CD8-positive, alpha-beta memory T cell (primary cell): ENCODE measurements around the gene CCDC102A. TPM values are rescaled to one million over a fixed set of nuclear protein-coding genes. Genes with fewer than 3 reads are reported as not detected.

ENCODE experiments used
- CTCF ChIA-PET: fragments of 350-600 bp; sonication (Branson Sonifier 250); formaldehyde crosslinking; loops from one replicate; lab custom pipeline; 2021; ENCODE audit warnings: antibody characterized with exemption; lab: Charles Lee
- POLR2A ChIA-PET: fragments of 350-600 bp; sonication (Branson Sonifier 250); formaldehyde crosslinking; loops from one replicate; lab custom pipeline; 2021; ENCODE audit warnings: antibody characterized with exemption; lab: Charles Lee
- DNase-seq, 5 donors: peaks; one replicate each; pipeline versions ENCODE4 v3.0.0 to v3.0.0-alpha.2; 2020 to 2022; ENCODE audit warnings: mixed read lengths in 1 of 5
- H3K27ac ChIP-seq: one replicate; pipeline ENCODE4 v1.7.0; 2013; ENCODE audit warnings: low read depth, mild to moderate bottlenecking, low read length, moderate library complexity
- H3K27me3 ChIP-seq: 2 replicates; pipeline ENCODE4 v1.7.0; 2013; ENCODE audit warnings: low read length, mild to moderate bottlenecking; ENCODE audit not compliant: insufficient read depth, poor library complexity, severe bottlenecking
- H3K36me3 ChIP-seq: 2 replicates; pipeline ENCODE4 v1.7.0; 2013; ENCODE audit warnings: mild to moderate bottlenecking, low read length, moderate library complexity; ENCODE audit not compliant: insufficient read depth
- H3K4me1 ChIP-seq: 2 replicates; pipeline ENCODE4 v1.7.0; 2013; ENCODE audit warnings: mild to moderate bottlenecking, low read length, moderate library complexity; ENCODE audit not compliant: insufficient read depth
- H3K4me3 ChIP-seq: 2 replicates; pipeline ENCODE4 v1.7.0; 2013; ENCODE audit warnings: mild to moderate bottlenecking, low read length
- H3K9me3 ChIP-seq: 2 replicates; pipeline ENCODE4 v1.7.0; 2013; ENCODE audit warnings: mild to moderate bottlenecking, low read length
- H3K27ac Mint-ChIP-seq, 8 donors: one replicate each; pipeline ENCODE4 v1.8.0; 2020 to 2021; ENCODE audit warnings: mixed read lengths in 8 of 8, mild to moderate bottlenecking in 6 of 8, inconsistent platforms in 3 of 8, moderate library complexity in 3 of 8
- H3K27me3 Mint-ChIP-seq, 2 donors: one replicate each; pipeline ENCODE4 v1.8.0; 2020 to 2021; ENCODE audit warnings: mixed read lengths in 2 of 2, mild to moderate bottlenecking in 1 of 2, moderate library complexity in 1 of 2
- H3K36me3 Mint-ChIP-seq, 3 donors: one replicate each; pipeline ENCODE4 v1.8.0; 2020 to 2021; ENCODE audit warnings: mixed read lengths in 3 of 3, inconsistent platforms in 1 of 3, mild to moderate bottlenecking in 1 of 3
- H3K4me1 Mint-ChIP-seq, 3 donors: one replicate each; pipeline ENCODE4 v1.8.0; 2020 to 2021; ENCODE audit warnings: mixed read lengths in 3 of 3, inconsistent platforms in 1 of 3, mild to moderate bottlenecking in 1 of 3
- H3K4me3 Mint-ChIP-seq, 7 donors: one replicate each; pipeline ENCODE4 v1.8.0; 2020 to 2021; ENCODE audit warnings: mixed read lengths in 7 of 7, mild to moderate bottlenecking in 6 of 7, moderate library complexity in 4 of 7, inconsistent platforms in 2 of 7
- H3K9me3 Mint-ChIP-seq, 5 donors: one replicate each; pipeline ENCODE4 v1.8.0; 2020 to 2022; ENCODE audit warnings: mixed read lengths in 5 of 5, mild to moderate bottlenecking in 3 of 5, moderate library complexity in 2 of 5, inconsistent platforms in 1 of 5
- polyA plus RNA-seq: library from polyadenylated mRNA; unstranded; fragments of 300-500 nt; fragmentation: Illumina TruSeq; gene quantifications from one replicate; pipeline ENCODE4 v1.2.3, GENCODE V29; 2021
- total RNA-seq, 2 experiments: library from RNA; stranded (reverse); gene quantifications; one replicate each; pipeline ENCODE4 v1.2.3, GENCODE V29; 2021

Gene CCDC102A
- total and polyA plus RNA-seq, 3 experiments from 2014 or later, result 22.6 to 28.1 (median 27.0) TPM

GRCh38 chr16:57531253-57531575, 5.2 kb downstream of the CCDC102A start:
- DNase-seq, result peak in 1 of 5 donors; percentile 18
- Mint-ChIP-seq H3K9me3 (no peaks in the 10 kb centered on the region), H3K36me3 (peaks cover 4 to 14% (median 6%) of the 10 kb centered on the region in 3 donors), H3K4me3 (peak overlapping the region; percentile 69 to 90 (median 77)), H3K27ac (peak overlapping the region; percentile 91 to 99 (median 96)), H3K4me1 (peaks cover 56 to 67% (median 57%) of the 10 kb centered on the region in 3 donors), H3K27me3 (peaks cover 0 to 3% of the 10 kb centered on the region in 2 donors)
- H3K4me1 ChIP-seq, result peaks cover 65% of the 10 kb centered on the region
- H3K36me3 ChIP-seq, result no peaks in the 10 kb centered on the region
- no peaks in the 10 kb centered on the region for H3K9me3 ChIP-seq
- no peak overlapping the region for H3K4me3 ChIP-seq
- ChIA-PET CTCF (interaction anchor here (1.3 to 1.8 kb wide), 4 partner anchors 11 to 112 kb away, joined by 3 to 13 read pairs (median 4); no protein-coding TSS in a partner anchor), POLR2A (interaction anchor here (1.9 kb wide), 1 partner anchor 11 kb away, joined by 8 read pairs; the partner anchor contains the start of gene ADGRG5)
- no peaks in the 10 kb centered on the region for H3K27me3 ChIP-seq
- H3K27ac ChIP-seq, result no peak overlapping the region

GRCh38 chr16:57530522-57531252, 5.7 kb downstream of the CCDC102A start:
- H3K36me3 ChIP-seq, result no peaks in the 10 kb centered on the region
- peaks cover 4 to 15% (median 6%) of the 10 kb centered on the region in 3 donors for H3K36me3 Mint-ChIP-seq
- peak overlapping the region; percentile 56 for H3K4me3 ChIP-seq
- POLR2A ChIA-PET, result interaction anchor here (0.6 to 1.9 kb wide), 3 partner anchors 8 to 610 kb away, joined by 3 to 8 read pairs (median 3); partner anchors contain the start of gene ADGRG5
- peak overlapping the region; percentile 66 for H3K27ac ChIP-seq
- no peaks in the 10 kb centered on the region for H3K9me3 Mint-ChIP-seq
- CTCF ChIA-PET, result interaction anchor here (0.7 to 1.8 kb wide), 5 partner anchors 12 to 114 kb away, joined by 4 to 13 read pairs (median 4); partner anchors contain the start of gene POLR2C
- peaks cover 0 to 3% of the 10 kb centered on the region in 2 donors for H3K27me3 Mint-ChIP-seq
- DNase-seq, result peak in 2 of 5 donors; percentile 17 to 41
- H3K27me3 ChIP-seq, result no peaks in the 10 kb centered on the region
- H3K9me3 ChIP-seq, result no peaks in the 10 kb centered on the region
- H3K4me1 Mint-ChIP-seq, result peaks cover 56 to 65% (median 56%) of the 10 kb centered on the region in 3 donors
- peak overlapping the region; percentile 91 to 99 (median 96) for H3K27ac Mint-ChIP-seq
- peak overlapping the region; percentile 69 to 90 (median 77) for H3K4me3 Mint-ChIP-seq
- H3K4me1 ChIP-seq, result peaks cover 64% of the 10 kb centered on the region

- Mint-ChIP-seq H3K4me3 (peak overlapping the region; percentile 69 to 90 (median 77)), H3K36me3 (peaks cover 4 to 17% (median 7%) of the 10 kb centered on the region in 3 donors), H3K27ac (peak overlapping the region; percentile 91 to 99 (median 96)), H3K4me1 (peaks cover 51 to 60% (median 56%) of the 10 kb centered on the region in 3 donors), H3K9me3 (no peaks in the 10 kb centered on the region), H3K27me3 (peaks cover 0 to 3% of the 10 kb centered on the region in 2 donors)
- no peaks in the 10 kb centered on the region for H3K9me3 ChIP-seq
- CTCF ChIA-PET, result interaction anchor here (0.7 to 1.8 kb wide), 4 partner anchors 11 to 113 kb away, joined by 4 to 13 read pairs (median 4); partner anchors contain the start of gene POLR2C
- H3K36me3 ChIP-seq, result no peaks in the 10 kb centered on the region
- POLR2A ChIA-PET, result interaction anchor here (0.6 to 1.9 kb wide), 3 partner anchors 9 to 609 kb away, joined by 3 to 8 read pairs (median 3); partner anchors contain the start of gene ADGRG5
- peak; percentile 56 to 84 (median 67) for DNase-seq
- peak overlapping the region; percentile 56 for H3K4me3 ChIP-seq
- H3K4me1 ChIP-seq, result peaks cover 59% of the 10 kb centered on the region
- peak overlapping the region; percentile 66 for H3K27ac ChIP-seq
- H3K27me3 ChIP-seq, result no peaks in the 10 kb centered on the region
Measured at GRCh38 chr16:57530104-57530521, 6.3 kb downstream of the CCDC102A start.

- H3K27ac Mint-ChIP-seq, result peak overlapping the region; percentile 91 to 99 (median 96)
- DNase-seq, result peak in 1 of 5 donors; percentile 41
Measured at GRCh38 chr16:57529391-57530103, 6.8 kb downstream of the CCDC102A start.

GRCh38 chr16:57528499-57529390, 7.6 kb downstream of the CCDC102A start:
- H3K4me1 Mint-ChIP-seq, result peaks cover 41 to 46% (median 43%) of the 10 kb centered on the region in 3 donors
- Histone ChIP-seq H3K9me3 (no peaks in the 10 kb centered on the region), H3K36me3 (no peaks in the 10 kb centered on the region), H3K4me3 (no peak overlapping the region), H3K4me1 (peaks cover 45% of the 10 kb centered on the region), H3K27ac (no peak overlapping the region), H3K27me3 (no peaks in the 10 kb centered on the region)
- peak overlapping the region in 2 of 7 donors; percentile 83 to 84 for H3K4me3 Mint-ChIP-seq
- DNase-seq, result peak in 1 of 5 donors; percentile 47
- H3K36me3 Mint-ChIP-seq, result peaks cover 4 to 19% (median 7%) of the 10 kb centered on the region in 3 donors
- no peaks in the 10 kb centered on the region for H3K9me3 Mint-ChIP-seq
- peak overlapping the region in 3 of 8 donors; percentile 68 to 97 (median 93) for H3K27ac Mint-ChIP-seq
- ChIA-PET CTCF (interaction anchor here (0.8 to 2.3 kb wide), 6 partner anchors 8 to 111 kb away, joined by 3 to 11 read pairs (median 3); partner anchors contain the start of genes ADGRG5, CCDC102A and POLR2C), POLR2A (no interaction called here)
- peaks cover 0 to 1% of the 10 kb centered on the region in 2 donors for H3K27me3 Mint-ChIP-seq

More at GRCh38 chr16:57529391-57530103, 6.8 kb downstream of the CCDC102A start:
- H3K36me3 Mint-ChIP-seq, result peaks cover 4 to 19% (median 7%) of the 10 kb centered on the region in 3 donors
- H3K4me3 Mint-ChIP-seq, result peak overlapping the region; percentile 69 to 90 (median 77)
- CTCF ChIA-PET, result interaction anchor here (0.7 to 2.3 kb wide), 6 partner anchors 10 to 112 kb away, joined by 3 to 13 read pairs (median 4); partner anchors contain the start of gene POLR2C
- no peaks in the 10 kb centered on the region for H3K9me3 Mint-ChIP-seq
- H3K4me1 Mint-ChIP-seq, result peaks cover 49 to 54% (median 51%) of the 10 kb centered on the region in 3 donors
- H3K36me3 ChIP-seq, result no peaks in the 10 kb centered on the region
- POLR2A ChIA-PET, result interaction anchor here (0.7 to 1.9 kb wide), 2 partner anchors 13 to 609 kb away, joined by 3 to 8 read pairs; partner anchors contain the start of gene ADGRG5
- peaks cover 53% of the 10 kb centered on the region for H3K4me1 ChIP-seq
- peaks cover 0 to 3% of the 10 kb centered on the region in 2 donors for H3K27me3 Mint-ChIP-seq
- H3K4me3 ChIP-seq, result peak overlapping the region; percentile 56
- H3K27me3 ChIP-seq, result no peaks in the 10 kb centered on the region
- H3K9me3 ChIP-seq, result no peaks in the 10 kb centered on the region
- H3K27ac ChIP-seq, result peak overlapping the region; percentile 21

- ChIA-PET CTCF (interaction anchor here (0.8 to 2.3 kb wide), 6 partner anchors 8 to 110 kb away, joined by 3 to 11 read pairs (median 3); partner anchors contain the start of genes ADGRG5, CCDC102A and POLR2C), POLR2A (no interaction called here)
- H3K36me3 ChIP-seq, result no peaks in the 10 kb centered on the region
- Mint-ChIP-seq H3K4me3 (no peak overlapping the region), H3K4me1 (peaks cover 33 to 36% (median 36%) of the 10 kb centered on the region in 3 donors), H3K9me3 (no peaks in the 10 kb centered on the region), H3K27ac (peak overlapping the region in 1 of 8 donors; percentile 45), H3K36me3 (peaks cover 4 to 19% (median 7%) of the 10 kb centered on the region in 3 donors), H3K27me3 (peaks cover 0 to 1% of the 10 kb centered on the region in 2 donors)
- H3K4me3 ChIP-seq, result no peak overlapping the region
- no peaks in the 10 kb centered on the region for H3K9me3 ChIP-seq
- DNase-seq, result no peak
- H3K4me1 ChIP-seq, result peaks cover 35% of the 10 kb centered on the region
- H3K27me3 ChIP-seq, result no peaks in the 10 kb centered on the region
- H3K27ac ChIP-seq, result no peak overlapping the region
Measured at GRCh38 chr16:57527610-57528360, 8.6 kb downstream of the CCDC102A start.
